NCI-H2171 treated with DMSO at 0.1 percent for 48 hours (cell line): ENCODE results near the gene EMP1.
A peak's percentile ranks its signal among the peaks of the same experiment; 100 is the strongest.

Experiments
- DNase-seq: peaks from one replicate; lab custom pipeline; 2025; lab: John Stamatoyannopoulos, UW

EMP1 gene

GRCh38 chr12:13173012-13173932 is 23.3 kb upstream of the EMP1 start:
- no peak for DNase-seq

GRCh38 chr12:13175499-13175898 is 21.0 kb upstream of the EMP1 start:
- no peak for DNase-seq

- no peak for DNase-seq
Observed at GRCh38 chr12:13176256-13176655, 20.3 kb upstream of the EMP1 start.

GRCh38 chr12:13177373-13177772 is 19.2 kb upstream of the EMP1 start:
- no peak for DNase-seq

- DNase-seq: no peak
Observed at GRCh38 chr12:13177906-13178305, 18.6 kb upstream of the EMP1 start.

GRCh38 chr12:13178568-13179210 is 17.8 kb upstream of the EMP1 start:
- no peak for DNase-seq

- peak; percentile 24 for DNase-seq
Observed at GRCh38 chr12:13179211-13180074, 17.1 kb upstream of the EMP1 start.

GRCh38 chr12:13181375-13182070 is 15.0 kb upstream of the EMP1 start:
- DNase-seq: no peak

GRCh38 chr12:13182881-13183280 is 13.6 kb upstream of the EMP1 start:
- no peak for DNase-seq

- DNase-seq: no peak
Observed at GRCh38 chr12:13183620-13184019, 12.9 kb upstream of the EMP1 start.

GRCh38 chr12:13186302-13186701 is 10.2 kb upstream of the EMP1 start:
- no peak for DNase-seq

GRCh38 chr12:13187399-13187798 is 9.1 kb upstream of the EMP1 start:
- no peak for DNase-seq

- DNase-seq: no peak
Observed at GRCh38 chr12:13189264-13189663, 7.3 kb upstream of the EMP1 start.

- no peak for DNase-seq
Observed at GRCh38 chr12:13190275-13190674, 6.3 kb upstream of the EMP1 start.

GRCh38 chr12:13192719-13193118 is 3.8 kb upstream of the EMP1 start:
- no peak for DNase-seq

- DNase-seq: no peak
Observed at GRCh38 chr12:13193505-13194231, 2.9 kb upstream of the EMP1 start.

GRCh38 chr12:13194401-13195110 is 2.0 kb upstream of the EMP1 start:
- no peak for DNase-seq

GRCh38 chr12:13195250-13195649 is 1.3 kb upstream of the EMP1 start:
- DNase-seq: no peak

GRCh38 chr12:13195785-13196129 is 769 bp upstream of the EMP1 start:
- no peak for DNase-seq

- DNase-seq: no peak
Observed at GRCh38 chr12:13197032-13197431, 506 bp downstream of the EMP1 start.
